ENCODE data around the gene CIITA. TPM values are rescaled to one million over a fixed set of nuclear protein-coding genes. Genes with fewer than 3 reads are reported as not detected.

Gene CIITA
- total RNA-seq, 1 donor from 2014 or later, result 0.13 TPM

DNA sequence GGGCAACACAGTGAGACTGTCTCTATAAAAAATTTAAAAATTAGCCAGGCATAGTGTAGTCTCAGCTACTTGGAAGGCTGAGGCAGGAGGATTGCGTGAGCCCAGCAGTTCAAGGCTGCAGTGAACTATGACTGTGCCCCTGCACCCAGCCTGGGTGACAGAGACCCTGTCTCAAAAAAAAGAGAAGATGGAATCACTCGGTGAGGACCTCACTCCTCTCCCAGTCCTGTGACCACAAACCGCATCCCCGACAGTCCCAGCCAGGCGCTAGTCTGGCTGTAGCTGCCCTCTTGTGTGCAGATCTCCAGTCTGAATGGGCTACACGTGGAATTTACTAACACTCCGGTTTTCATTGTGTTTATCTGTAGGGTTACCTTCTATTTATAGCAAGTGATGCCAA, 54.1 kb downstream of the CIITA start:
- Mint-ChIP-seq H3K36me3 (ENCODE audit: low read depth, unreplicated experiment) (peaks cover 7% of the 10 kb centered on the region), H3K4me1 (ENCODE audit: unreplicated experiment) (no peaks in the 10 kb centered on the region), H3K27me3 (ENCODE audit: unreplicated experiment) (peaks cover 1% of the 10 kb centered on the region), H3K27ac (ENCODE audit: unreplicated experiment) (no peak overlapping the region), H3K4me3 (ENCODE audit: unreplicated experiment) (no peak overlapping the region), H3K9me3 (ENCODE audit: unreplicated experiment) (no peaks in the 10 kb centered on the region)
- DNase-seq (ENCODE audit: low spot score), result no peak
- TF ChIP-seq, protein P1, sequence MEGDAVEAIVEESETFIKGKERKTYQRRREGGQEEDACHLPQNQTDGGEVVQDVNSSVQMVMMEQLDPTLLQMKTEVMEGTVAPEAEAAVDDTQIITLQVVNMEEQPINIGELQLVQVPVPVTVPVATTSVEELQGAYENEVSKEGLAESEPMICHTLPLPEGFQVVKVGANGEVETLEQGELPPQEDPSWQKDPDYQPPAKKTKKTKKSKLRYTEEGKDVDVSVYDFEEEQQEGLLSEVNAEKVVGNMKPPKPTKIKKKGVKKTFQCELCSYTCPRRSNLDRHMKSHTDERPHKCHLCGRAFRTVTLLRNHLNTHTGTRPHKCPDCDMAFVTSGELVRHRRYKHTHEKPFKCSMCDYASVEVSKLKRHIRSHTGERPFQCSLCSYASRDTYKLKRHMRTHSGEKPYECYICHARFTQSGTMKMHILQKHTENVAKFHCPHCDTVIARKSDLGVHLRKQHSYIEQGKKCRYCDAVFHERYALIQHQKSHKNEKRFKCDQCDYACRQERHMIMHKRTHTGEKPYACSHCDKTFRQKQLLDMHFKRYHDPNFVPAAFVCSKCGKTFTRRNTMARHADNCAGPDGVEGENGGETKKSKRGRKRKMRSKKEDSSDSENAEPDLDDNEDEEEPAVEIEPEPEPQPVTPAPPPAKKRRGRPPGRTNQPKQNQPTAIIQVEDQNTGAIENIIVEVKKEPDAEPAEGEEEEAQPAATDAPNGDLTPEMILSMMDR (IDR thresholded peaks at IDR 0.05; ENCODE audit: unreplicated experiment), result no peak

DNA sequence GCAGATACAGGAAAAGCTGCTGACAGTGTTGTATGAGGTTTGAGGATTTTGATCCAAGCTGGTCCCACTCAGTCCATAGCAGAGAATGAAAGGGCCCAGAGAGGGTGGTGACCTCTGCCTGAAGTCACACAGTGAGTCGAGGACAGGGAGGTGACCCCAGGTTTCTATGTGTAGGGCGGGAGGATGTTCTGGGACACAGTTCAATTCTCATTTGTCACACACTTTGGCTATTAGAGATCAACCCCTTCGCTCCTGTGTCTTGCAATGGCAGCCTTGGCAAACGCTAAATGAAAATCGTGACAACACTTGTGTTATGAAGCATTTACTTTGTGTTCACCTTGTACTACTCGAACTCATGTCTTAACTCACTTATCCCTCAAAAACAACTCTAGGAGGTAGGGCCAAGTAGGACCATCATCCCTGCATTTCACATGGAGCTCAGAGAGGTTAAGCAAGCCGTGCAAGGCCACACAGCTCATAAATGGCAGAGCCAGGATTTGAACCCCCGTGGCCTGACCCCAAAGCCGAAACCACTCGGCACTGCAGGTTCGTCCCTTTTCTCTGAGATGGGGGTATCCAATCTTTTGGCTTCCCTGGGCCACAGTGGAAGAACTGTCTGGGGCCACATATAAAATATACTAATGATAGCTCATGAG, 55.1 kb downstream of the CIITA start:
- H3K36me3 Mint-ChIP-seq (ENCODE audit: low read depth, unreplicated experiment), result peaks cover 7% of the 10 kb centered on the region
- peaks cover 1% of the 10 kb centered on the region for H3K27me3 Mint-ChIP-seq (ENCODE audit: unreplicated experiment)
- no peak for DNase-seq (ENCODE audit: low spot score)
- H3K27ac Mint-ChIP-seq (ENCODE audit: unreplicated experiment), result no peak overlapping the region
- TF ChIP-seq, protein P1 (IDR thresholded peaks at IDR 0.05; ENCODE audit: unreplicated experiment), result no peak
- no peaks in the 10 kb centered on the region for H3K9me3 Mint-ChIP-seq (ENCODE audit: unreplicated experiment)
- no peak overlapping the region for H3K4me3 Mint-ChIP-seq (ENCODE audit: unreplicated experiment)
- peaks cover 9% of the 10 kb centered on the region for H3K4me1 Mint-ChIP-seq (ENCODE audit: unreplicated experiment)

DNA sequence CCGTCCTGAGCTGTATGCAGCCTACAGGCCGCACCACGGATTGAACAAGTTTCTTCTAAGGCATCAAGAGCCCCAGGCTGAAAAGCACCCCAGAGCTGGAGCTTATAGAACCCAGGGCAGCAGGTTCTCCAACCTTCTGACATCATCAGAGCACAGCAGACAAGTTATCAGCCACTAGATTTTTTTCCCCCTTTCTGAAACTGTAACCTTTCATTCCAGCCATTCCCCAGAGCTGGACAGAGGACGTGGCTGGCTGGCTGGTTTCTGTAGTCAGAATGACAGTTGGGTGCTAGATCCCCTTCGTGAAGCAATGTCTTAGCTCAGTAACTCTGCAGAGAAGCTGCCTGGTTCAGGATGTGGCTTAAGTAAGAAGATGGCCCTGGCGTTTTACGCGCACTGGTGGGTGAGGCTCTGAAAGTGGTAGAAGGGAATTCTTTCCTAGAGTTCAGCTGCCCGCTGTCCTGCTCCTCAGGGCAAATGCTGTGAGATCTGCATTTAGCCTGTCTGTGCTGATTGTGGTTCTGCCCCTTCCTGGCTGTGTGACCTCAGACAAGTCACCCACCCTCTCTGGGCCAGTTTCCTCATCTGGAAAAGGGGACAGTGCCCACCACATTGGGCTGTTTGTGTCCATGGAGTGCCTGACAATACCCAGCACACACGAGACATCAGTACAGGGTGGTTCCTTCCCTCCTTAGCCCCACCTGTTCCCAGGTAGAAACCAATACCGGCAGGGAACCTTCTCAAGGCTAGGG, 56.1 kb downstream of the CIITA start:
- no peak overlapping the region for H3K4me3 Mint-ChIP-seq (ENCODE audit: unreplicated experiment)
- DNase-seq (ENCODE audit: low spot score), result no peak
- peaks cover 1% of the 10 kb centered on the region for H3K27me3 Mint-ChIP-seq (ENCODE audit: unreplicated experiment)
- peaks cover 3% of the 10 kb centered on the region for H3K36me3 Mint-ChIP-seq (ENCODE audit: low read depth, unreplicated experiment)
- peaks cover 19% of the 10 kb centered on the region for H3K4me1 Mint-ChIP-seq (ENCODE audit: unreplicated experiment)
- H3K9me3 Mint-ChIP-seq (ENCODE audit: unreplicated experiment), result no peaks in the 10 kb centered on the region
- TF ChIP-seq, protein P1 (IDR thresholded peaks at IDR 0.05; ENCODE audit: unreplicated experiment), result no peak
- H3K27ac Mint-ChIP-seq (ENCODE audit: unreplicated experiment), result no peak overlapping the region

DNA sequence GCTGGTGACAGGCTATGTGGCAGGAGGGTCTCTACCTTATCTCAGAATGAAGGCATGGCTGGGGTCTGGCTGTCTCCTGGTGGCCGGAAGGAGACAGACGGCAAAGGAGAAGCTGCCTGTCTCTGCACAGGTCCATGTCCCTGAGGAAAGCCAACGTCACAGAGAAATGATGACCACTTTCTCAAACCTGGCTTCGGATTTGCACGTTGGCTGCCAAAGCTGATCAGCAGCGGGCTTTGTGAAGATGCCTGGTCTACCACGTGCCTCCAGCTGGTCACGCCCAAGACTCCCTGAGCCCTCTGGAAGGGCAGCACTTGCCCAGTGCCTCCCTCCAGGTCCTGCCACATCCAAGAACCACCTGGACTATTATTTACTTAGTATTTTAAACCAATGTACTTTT, 56.9 kb downstream of the CIITA start:
- Mint-ChIP-seq H3K27ac (ENCODE audit: unreplicated experiment) (no peak overlapping the region), H3K27me3 (ENCODE audit: unreplicated experiment) (peaks cover 1% of the 10 kb centered on the region), H3K36me3 (ENCODE audit: low read depth, unreplicated experiment) (peaks cover 5% of the 10 kb centered on the region), H3K4me3 (ENCODE audit: unreplicated experiment) (no peak overlapping the region), H3K4me1 (ENCODE audit: unreplicated experiment) (peaks cover 27% of the 10 kb centered on the region), H3K9me3 (ENCODE audit: unreplicated experiment) (no peaks in the 10 kb centered on the region)
- TF ChIP-seq, protein P1 (IDR thresholded peaks at IDR 0.05; ENCODE audit: unreplicated experiment), result no peak
- no peak for DNase-seq (ENCODE audit: low spot score)

All from endothelial cell (in vitro differentiated cells).